GM19328 (cell line): ENCODE measurements around the gene LIME1.
A peak's percentile ranks its signal among the peaks of the same experiment; 100 is the strongest.
"Not testable (repeated sequence)": the region's sequence is repeated elsewhere in the genome, so short reads cannot be mapped to it uniquely, and the experiment has no call there.

Experiments used
- ATAC-seq: cut with Tn5 transposase; IDR thresholded peaks from one replicate; pipeline ENCODE4 v1.9.1; 2021; ENCODE audit warnings: mild to moderate bottlenecking, moderate library complexity; ENCODE audit not compliant: unreplicated experiment

The LIME1 gene

GRCh38 chr20:63707558-63708300, 28.7 kb upstream of the LIME1 start, which contains the start of the genes ARFRP1 and ZGPAT:
Gene ARFRP1, minus strand, starts transcription at chr20:63707976. Its CDS starts 885 bp downstream, at chr20:63707091.
Gene ZGPAT, plus strand, starts transcription at chr20:63708039. Its CDS starts 542 bp downstream, at chr20:63708581.
- ATAC-seq = peak; percentile 68

- peak; percentile 7 for ATAC-seq
Observed at GRCh38 chr20:63708301-63709148, 27.9 kb upstream of the LIME1 start.

- ATAC-seq = no peak
Observed at GRCh38 chr20:63709149-63709527, 27.3 kb upstream of the LIME1 start.

GRCh38 chr20:63711085-63711645, 25.3 kb upstream of the LIME1 start:
- no peak for ATAC-seq

GRCh38 chr20:63712191-63712590, 24.3 kb upstream of the LIME1 start:
- no peak for ATAC-seq

GRCh38 chr20:63714858-63715257, 21.6 kb upstream of the LIME1 start:
- no peak for ATAC-seq

- no peak for ATAC-seq
Observed at GRCh38 chr20:63718996-63719395, 17.5 kb upstream of the LIME1 start.

GRCh38 chr20:63722967-63723622, 13.4 kb upstream of the LIME1 start:
- not testable (repeated sequence) for ATAC-seq

GRCh38 chr20:63730189-63730733, 6.2 kb upstream of the LIME1 start:
- not testable (repeated sequence) for ATAC-seq

GRCh38 chr20:63731410-63731809, 5.1 kb upstream of the LIME1 start:
- no peak for ATAC-seq

GRCh38 chr20:63732118-63733095, 4.1 kb upstream of the LIME1 start:
- no peak for ATAC-seq

GRCh38 chr20:63733117-63733516, 3.3 kb upstream of the LIME1 start:
- no peak for ATAC-seq

- ATAC-seq = no peak
Observed at GRCh38 chr20:63733579-63734081, 2.8 kb upstream of the LIME1 start.

- no peak for ATAC-seq
Observed at GRCh38 chr20:63734111-63734945, 2.1 kb upstream of the LIME1 start.

- ATAC-seq = no peak
Observed at GRCh38 chr20:63734946-63735858, 1.3 kb upstream of the LIME1 start.

- no peak for ATAC-seq
Observed at GRCh38 chr20:63736893-63737694, 630 bp downstream of the LIME1 start.

GRCh38 chr20:63737695-63737944, 1.2 kb downstream of the LIME1 start:
- ATAC-seq = no peak
